ENCODE results near the gene PTH2. TPM values are rescaled to one million over a fixed set of nuclear protein-coding genes. Genes with fewer than 3 reads are reported as not detected.
"Not testable (repeated sequence)": the region's sequence is repeated elsewhere in the genome, so short reads cannot be mapped to it uniquely, and the experiment has no call there.

Gene PTH2
- total RNA-seq, 1 experiment from 2014 or later = not detected

- peak; percentile 87 for DNase-seq (ENCODE audit: low spot score)
- in situ Hi-C loops (cut with HindIII; ENCODE audit: low sequenced_read_pairs) = no loop called here
Observed at GRCh38 chr19:49395581-49396407, 27.4 kb downstream of the PTH2 start.

- peak; percentile 16 for DNase-seq (ENCODE audit: low spot score)
- in situ Hi-C loops (cut with HindIII; ENCODE audit: low sequenced_read_pairs) = no loop called here
Observed at GRCh38 chr19:49393881-49394280, 29.4 kb downstream of the PTH2 start.

- DNase-seq (ENCODE audit: low spot score) = peak; percentile 96
- in situ Hi-C loops (cut with HindIII; ENCODE audit: low sequenced_read_pairs) = no loop called here
Observed at GRCh38 chr19:49391581-49392399, 31.5 kb downstream of the PTH2 start.

GRCh38 chr19:49390929-49391359, 32.3 kb downstream of the PTH2 start:
- peak; percentile 15 for DNase-seq (ENCODE audit: low spot score)
- in situ Hi-C loops (cut with HindIII; ENCODE audit: low sequenced_read_pairs) = no loop called here

- DNase-seq (ENCODE audit: low spot score) = peak; percentile 8
- in situ Hi-C loops (cut with HindIII; ENCODE audit: low sequenced_read_pairs) = no loop called here
Observed at GRCh38 chr19:49390131-49390928, 32.9 kb downstream of the PTH2 start.

- DNase-seq (ENCODE audit: low spot score) = no peak
- in situ Hi-C loops (cut with HindIII; ENCODE audit: low sequenced_read_pairs) = no loop called here
Observed at GRCh38 chr19:49389406-49389805, 33.8 kb downstream of the PTH2 start.

GRCh38 chr19:49387936-49388372, 35.3 kb downstream of the PTH2 start, which contains the start of gene KASH5:
Gene KASH5, plus strand, starts transcription at chr19:49388249. Its CDS starts 2,635 bp downstream, at chr19:49390884.
- DNase-seq (ENCODE audit: low spot score) = peak; percentile 70
- in situ Hi-C loops (cut with HindIII; ENCODE audit: low sequenced_read_pairs) = no loop called here

GRCh38 chr19:49383599-49383998, 39.6 kb downstream of the PTH2 start:
- in situ Hi-C loops (cut with HindIII; ENCODE audit: low sequenced_read_pairs) = no loop called here
- DNase-seq (ENCODE audit: low spot score) = no peak

- in situ Hi-C loops (cut with HindIII; ENCODE audit: low sequenced_read_pairs) = no loop called here
Observed at GRCh38 chr19:49382639-49383038, 40.6 kb downstream of the PTH2 start.

GRCh38 chr19:49380391-49380790, 42.9 kb downstream of the PTH2 start:
- DNase-seq (ENCODE audit: low spot score) = no peak
- in situ Hi-C loops (cut with HindIII; ENCODE audit: low sequenced_read_pairs) = no loop called here

More at GRCh38 chr19:49382639-49383038, 40.6 kb downstream of the PTH2 start:
- DNase-seq (ENCODE audit: low spot score) = no peak

GRCh38 chr19:49378512-49378911, 44.7 kb downstream of the PTH2 start:
- in situ Hi-C loops (cut with HindIII; ENCODE audit: low sequenced_read_pairs) = no loop called here
- DNase-seq (ENCODE audit: low spot score) = no peak

GRCh38 chr19:49374665-49375434, 48.4 kb downstream of the PTH2 start:
- DNase-seq (ENCODE audit: low spot score) = no peak
- in situ Hi-C loops (cut with HindIII; ENCODE audit: low sequenced_read_pairs) = no loop called here

- DNase-seq (ENCODE audit: low spot score); in situ Hi-C loops (cut with HindIII; ENCODE audit: low sequenced_read_pairs): not testable (repeated sequence)
Observed at GRCh38 chr19:49373174-49373573, 50.1 kb downstream of the PTH2 start.

Other genes with a start within 250 kb of the PTH2 start
- 6.6 TPM in 1 of 2 replicates, not detected in the other for gene SLC6A16, start 98.2 kb downstream of the PTH2 start, total RNA-seq (2014; rRNA removed; shearing (Covaris generic))
- gene CD37, start 88.0 kb downstream of the PTH2 start, total RNA-seq (2014; rRNA removed; shearing (Covaris generic)) = not detected in 2 replicates
- 30.2 and 33.2 TPM in 2 replicates for gene TEAD2, start 61.0 kb downstream of the PTH2 start, total RNA-seq (2014; rRNA removed; shearing (Covaris generic))
- 6.2 and 7.3 TPM in 2 replicates for gene DKKL1, start 59.6 kb downstream of the PTH2 start, total RNA-seq (2014; rRNA removed; shearing (Covaris generic))
- gene KASH5, start 35.2 kb downstream of the PTH2 start, total RNA-seq (2014; rRNA removed; shearing (Covaris generic)) = not detected in 2 replicates
- 0.55 and 1.3 TPM in 2 replicates for gene GFY, start 1.9 kb upstream of the PTH2 start, total RNA-seq (2014; rRNA removed; shearing (Covaris generic))
- 3.1 and 7.0 TPM in 2 replicates for gene SLC17A7, start 18.1 kb upstream of the PTH2 start, total RNA-seq (2014; rRNA removed; shearing (Covaris generic))
- gene PIH1D1, start 28.4 kb upstream of the PTH2 start, total RNA-seq (2014; rRNA removed; shearing (Covaris generic)) = 148 and 183 TPM in 2 replicates
- gene ALDH16A1, start 29.8 kb upstream of the PTH2 start, total RNA-seq (2014; rRNA removed; shearing (Covaris generic)) = 50.9 and 65.6 TPM in 2 replicates
- gene FLT3LG, start 50.8 kb upstream of the PTH2 start, total RNA-seq (2014; rRNA removed; shearing (Covaris generic)) = 0.74 TPM in 1 of 2 replicates, not detected in the other
- gene RPL13A, start 64.2 kb upstream of the PTH2 start, total RNA-seq (2014; rRNA removed; shearing (Covaris generic)) = 2,624 and 3,787 TPM in 2 replicates
- gene RPS11, start 73.0 kb upstream of the PTH2 start, total RNA-seq (2014; rRNA removed; shearing (Covaris generic)) = 2,371 and 2,995 TPM in 2 replicates
- gene FCGRT, start 89.2 kb upstream of the PTH2 start, total RNA-seq (2014; rRNA removed; shearing (Covaris generic)) = 29.8 and 35.9 TPM in 2 replicates
- gene RCN3, start 104.6 kb upstream of the PTH2 start, total RNA-seq (2014; rRNA removed; shearing (Covaris generic)) = 0.74 and 10.8 TPM in 2 replicates
- 69.6 and 97.3 TPM in 2 replicates for gene NOSIP, start 157.1 kb upstream of the PTH2 start, total RNA-seq (2014; rRNA removed; shearing (Covaris generic))
- gene PRRG2, start 157.9 kb upstream of the PTH2 start, total RNA-seq (2014; rRNA removed; shearing (Covaris generic)) = 1.9 TPM in 1 of 2 replicates, not detected in the other
- 0.49 and 3.0 TPM in 2 replicates for gene PRR12, start 167.7 kb upstream of the PTH2 start, total RNA-seq (2014; rRNA removed; shearing (Covaris generic))
- 116 and 140 TPM in 2 replicates for gene RRAS, start 216.7 kb upstream of the PTH2 start, total RNA-seq (2014; rRNA removed; shearing (Covaris generic))
- 22.3 and 25.2 TPM in 2 replicates for gene SCAF1, start 218.8 kb upstream of the PTH2 start, total RNA-seq (2014; rRNA removed; shearing (Covaris generic))
- gene IRF3, start 242.4 kb upstream of the PTH2 start, total RNA-seq (2014; rRNA removed; shearing (Covaris generic)) = 56.7 and 59.6 TPM in 2 replicates
- gene BCL2L12, start 242.5 kb upstream of the PTH2 start, total RNA-seq (2014; rRNA removed; shearing (Covaris generic)) = 8.1 and 13.9 TPM in 2 replicates